ENCODE measurements around the gene NCAN.

- no peak for TF ChIP-seq CTCF (IDR thresholded peaks at IDR 0.05; ENCODE audit: insufficient read depth, low read length, poor library complexity, severe bottlenecking)
- TF ChIP-seq EZH2phosphoT487 (conservative IDR thresholded peaks at IDR 0.05; ENCODE audit: low read length): no peak
These were observed 52.2 kb downstream of the NCAN start for GRCh38 chr19:19263886-19264487.
